GM18505 (cell line): Measurements from ENCODE around the gene RBP4.

Experiments used
- ATAC-seq: cut with Tn5 transposase; IDR thresholded peaks from one replicate; pipeline ENCODE4 v1.9.1; 2021; ENCODE audit not compliant: unreplicated experiment
- POLR2A ChIP-seq: IDR thresholded peaks from 4 replicates; pipeline ENCODE4 v1.6.1; 2011; ENCODE audit warnings: borderline replicate concordance; ENCODE audit not compliant: insufficient read depth, insufficient read length; ENCODE audit errors: extremely low read depth

Gene RBP4

GRCh38 chr10:93604146-93604545 is 3.1 kb upstream of the RBP4 start:
- no peak for ATAC-seq
- no peak for TF ChIP-seq POLR2A

- ATAC-seq, result no peak
- TF ChIP-seq POLR2A, result no peak
Observed at GRCh38 chr10:93603023-93603422, 2.0 kb upstream of the RBP4 start.

GRCh38 chr10:93601774-93602162 is 733 bp upstream of the RBP4 start:
- TF ChIP-seq POLR2A, result no peak

GRCh38 chr10:93600446-93601145 is 439 bp downstream of the RBP4 start:
- ATAC-seq, result no peak

More at GRCh38 chr10:93601774-93602162, 733 bp upstream of the RBP4 start:
- ATAC-seq, result no peak

GRCh38 chr10:93599778-93600177 is 1.3 kb downstream of the RBP4 start:
- no peak for ATAC-seq
- no peak for TF ChIP-seq POLR2A

More at GRCh38 chr10:93600446-93601145, 439 bp downstream of the RBP4 start:
- TF ChIP-seq POLR2A, result no peak

GRCh38 chr10:93599335-93599734 is 1.7 kb downstream of the RBP4 start:
- no peak for TF ChIP-seq POLR2A
- no peak for ATAC-seq

- TF ChIP-seq POLR2A, result no peak
- no peak for ATAC-seq
Observed at GRCh38 chr10:93598157-93598556, 2.9 kb downstream of the RBP4 start.

GRCh38 chr10:93597075-93597599 is 3.9 kb downstream of the RBP4 start:
- no peak for ATAC-seq
- no peak for TF ChIP-seq POLR2A

- no peak for ATAC-seq
- no peak for TF ChIP-seq POLR2A
Observed at GRCh38 chr10:93596539-93596938, 4.5 kb downstream of the RBP4 start.

- no peak for TF ChIP-seq POLR2A
- no peak for ATAC-seq
Observed at GRCh38 chr10:93595378-93596161, 5.5 kb downstream of the RBP4 start.

GRCh38 chr10:93594518-93594917 is 6.5 kb downstream of the RBP4 start:
- no peak for TF ChIP-seq POLR2A
- no peak for ATAC-seq

- ATAC-seq, result no peak
- no peak for TF ChIP-seq POLR2A
Observed at GRCh38 chr10:93593749-93594148, 7.3 kb downstream of the RBP4 start.

GRCh38 chr10:93593254-93593653 is 7.8 kb downstream of the RBP4 start:
- ATAC-seq, result no peak

GRCh38 chr10:93591065-93591808 is 9.8 kb downstream of the RBP4 start:
- no peak for TF ChIP-seq POLR2A
- no peak for ATAC-seq

More at GRCh38 chr10:93593254-93593653, 7.8 kb downstream of the RBP4 start:
- no peak for TF ChIP-seq POLR2A

- ATAC-seq, result no peak
- TF ChIP-seq POLR2A, result no peak
Observed at GRCh38 chr10:93590638-93591037, 10.4 kb downstream of the RBP4 start.
